Loucy (cell line): ENCODE results near the gene DNASE1L3.

Experiments
- H2AFZ ChIP-seq: fragments of 200-600 bp; sonication (generic); 2 replicates; pipeline ENCODE4 v1.6.0; 2016; ENCODE audit warnings: antibody characterized with exemption, mild to moderate bottlenecking, low read length, moderate library complexity
- H3F3A ChIP-seq: fragments of 200-600 bp; 2 replicates; pipeline ENCODE4 v1.6.0; 2016; ENCODE audit warnings: antibody characterized with exemption, low read depth, mild to moderate bottlenecking
- H3K27me3 ChIP-seq: fragments of 200-600 bp; sonication (generic); 2 replicates; pipeline ENCODE4 v1.6.1; 2014; ENCODE audit warnings: low read length, mild to moderate bottlenecking; ENCODE audit not compliant: insufficient read depth, poor library complexity, severe bottlenecking
- H3K36me3 ChIP-seq: fragments of 200-600 bp; sonication (generic); 2 replicates; pipeline ENCODE4 v1.6.1; 2016; ENCODE audit warnings: low read length; ENCODE audit not compliant: insufficient read depth
- H3K4me1 ChIP-seq: fragments of 200-600 bp; sonication (generic); 2 replicates; pipeline ENCODE4 v1.5.1; 2014; ENCODE audit warnings: low read length, mild to moderate bottlenecking; ENCODE audit not compliant: insufficient read depth, poor library complexity, severe bottlenecking
- H3K4me2 ChIP-seq: fragments of 200-600 bp; sonication (generic); 2 replicates; pipeline ENCODE4 v1.6.0; 2014; ENCODE audit warnings: antibody characterized with exemption, low read length, low read depth, mild to moderate bottlenecking; ENCODE audit not compliant: poor library complexity, severe bottlenecking
- H3K4me3 ChIP-seq: fragments of 200-600 bp; sonication (generic); 2 replicates; pipeline ENCODE4 v1.5.1; 2014; ENCODE audit warnings: low read length, mild to moderate bottlenecking, mixed read lengths; ENCODE audit not compliant: poor library complexity, severe bottlenecking
- H3K79me2 ChIP-seq: fragments of 200-600 bp; sonication (generic); 2 replicates; pipeline ENCODE4 v1.6.1; 2014; ENCODE audit warnings: low read length; ENCODE audit not compliant: insufficient read depth
- H3K9ac ChIP-seq: fragments of 200-600 bp; sonication (generic); 2 replicates; pipeline ENCODE4 v1.6.0; 2014; ENCODE audit warnings: mild to moderate bottlenecking, low read depth, low read length, moderate library complexity; ENCODE audit not compliant: poor library complexity, severe bottlenecking
- H3K9me2 ChIP-seq: fragments of 200-600 bp; sonication (generic); replicated peaks from 2 replicates; pipeline ENCODE4 v1.6.1; 2016; ENCODE audit warnings: low read depth, low read length, mixed read lengths
- H3K9me3 ChIP-seq: fragments of 200-600 bp; sonication (generic); 2 replicates; pipeline ENCODE4 v1.6.1; 2014; ENCODE audit warnings: mild to moderate bottlenecking, antibody characterized with exemption, low read length, low read depth; ENCODE audit not compliant: insufficient read depth
- H4K20me1 ChIP-seq: fragments of 200-600 bp; sonication (generic); 2 replicates; pipeline ENCODE4 v1.6.0; 2014; ENCODE audit warnings: antibody characterized with exemption, low read length, mild to moderate bottlenecking; ENCODE audit not compliant: insufficient read depth, poor library complexity, severe bottlenecking
- EZH2phosphoT487 ChIP-seq: fragments of 200-600 bp; IDR thresholded peaks from 2 replicates; pipeline ENCODE4 v1.6.1; 2018; ENCODE audit warnings: antibody characterized with exemption, mild to moderate bottlenecking, moderate library complexity, borderline replicate concordance
- TF ChIP-seq, protein P1 (sequence below): fragments of 200-600 bp; sonication (generic); conservative IDR thresholded peaks from 2 replicates; pipeline ENCODE4 v1.5.1; 2014; ENCODE audit warnings: mild to moderate bottlenecking, antibody characterized with exemption, low read length

The DNASE1L3 gene

DNA sequence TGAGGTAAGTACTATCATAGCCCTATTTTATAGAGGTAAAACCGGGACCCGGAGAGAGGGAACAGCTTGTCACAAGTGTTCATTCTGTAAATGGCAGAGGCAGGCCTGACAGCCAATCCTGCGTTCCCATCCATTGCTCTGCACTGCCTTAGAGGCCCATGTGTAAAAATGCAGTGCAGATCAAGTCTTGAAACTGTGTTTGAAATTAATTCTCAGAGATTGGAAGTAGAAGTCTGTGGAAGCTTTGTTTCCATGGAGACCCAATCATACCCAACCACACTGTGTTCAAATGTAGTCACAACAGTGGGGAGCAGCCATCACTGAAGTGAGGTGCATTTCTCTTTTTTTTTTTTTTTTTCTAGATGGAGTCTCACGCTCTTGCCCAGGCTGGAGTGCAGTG lies 13.1 kb upstream of the DNASE1L3 start:
- Histone ChIP-seq H3K4me3 (no peak overlapping the region), H3K79me2 (no peaks in the 10 kb centered on the region), H3K9me2 (no peaks in the 10 kb centered on the region), H3K4me2 (no peak overlapping the region), H3K27me3 (no peaks in the 10 kb centered on the region), H3K4me1 (no peaks in the 10 kb centered on the region), H3F3A (no peaks in the 10 kb centered on the region), H2AFZ (no peak overlapping the region), H3K36me3 (no peaks in the 10 kb centered on the region), H4K20me1 (no peaks in the 10 kb centered on the region), H3K9ac (no peak overlapping the region), H3K9me3 (no peaks in the 10 kb centered on the region)
- no peak for TF ChIP-seq EZH2phosphoT487
- TF ChIP-seq, protein P1, sequence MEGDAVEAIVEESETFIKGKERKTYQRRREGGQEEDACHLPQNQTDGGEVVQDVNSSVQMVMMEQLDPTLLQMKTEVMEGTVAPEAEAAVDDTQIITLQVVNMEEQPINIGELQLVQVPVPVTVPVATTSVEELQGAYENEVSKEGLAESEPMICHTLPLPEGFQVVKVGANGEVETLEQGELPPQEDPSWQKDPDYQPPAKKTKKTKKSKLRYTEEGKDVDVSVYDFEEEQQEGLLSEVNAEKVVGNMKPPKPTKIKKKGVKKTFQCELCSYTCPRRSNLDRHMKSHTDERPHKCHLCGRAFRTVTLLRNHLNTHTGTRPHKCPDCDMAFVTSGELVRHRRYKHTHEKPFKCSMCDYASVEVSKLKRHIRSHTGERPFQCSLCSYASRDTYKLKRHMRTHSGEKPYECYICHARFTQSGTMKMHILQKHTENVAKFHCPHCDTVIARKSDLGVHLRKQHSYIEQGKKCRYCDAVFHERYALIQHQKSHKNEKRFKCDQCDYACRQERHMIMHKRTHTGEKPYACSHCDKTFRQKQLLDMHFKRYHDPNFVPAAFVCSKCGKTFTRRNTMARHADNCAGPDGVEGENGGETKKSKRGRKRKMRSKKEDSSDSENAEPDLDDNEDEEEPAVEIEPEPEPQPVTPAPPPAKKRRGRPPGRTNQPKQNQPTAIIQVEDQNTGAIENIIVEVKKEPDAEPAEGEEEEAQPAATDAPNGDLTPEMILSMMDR, result no peak

GRCh38 chr3:58222161-58222724 lies 11.5 kb upstream of the DNASE1L3 start:
- Histone ChIP-seq H3K36me3 (no peaks in the 10 kb centered on the region), H4K20me1 (no peaks in the 10 kb centered on the region), H3K4me2 (no peak overlapping the region), H3K79me2 (no peaks in the 10 kb centered on the region), H3K4me1 (no peaks in the 10 kb centered on the region), H3K4me3 (no peak overlapping the region), H3K27me3 (no peaks in the 10 kb centered on the region), H3K9ac (no peak overlapping the region), H2AFZ (no peak overlapping the region), H3K9me2 (no peaks in the 10 kb centered on the region), H3F3A (no peaks in the 10 kb centered on the region), H3K9me3 (no peaks in the 10 kb centered on the region)
- TF ChIP-seq EZH2phosphoT487, result no peak
- TF ChIP-seq, protein P1, result no peak

GRCh38 chr3:58218904-58219303 lies 8.1 kb upstream of the DNASE1L3 start:
- Histone ChIP-seq H3F3A (no peaks in the 10 kb centered on the region), H3K36me3 (no peaks in the 10 kb centered on the region), H3K4me1 (peaks cover 5% of the 10 kb centered on the region), H4K20me1 (no peaks in the 10 kb centered on the region), H3K9ac (no peak overlapping the region), H3K9me2 (no peaks in the 10 kb centered on the region), H3K4me3 (no peak overlapping the region), H3K79me2 (no peaks in the 10 kb centered on the region), H3K4me2 (no peak overlapping the region), H3K9me3 (no peaks in the 10 kb centered on the region), H3K27me3 (no peaks in the 10 kb centered on the region), H2AFZ (0 out of 2 replicates have a peak overlapping the region, but pooled peaks have one; percentile 26)
- TF ChIP-seq, protein P1, result no peak
- no peak for TF ChIP-seq EZH2phosphoT487
